Thyroid gland (tissue), 4 donors: Measurements from ENCODE around the gene RHBDL1.

Experiments used
- POLR2A ChIP-seq, 2 donors: fragments of 450-650 bp; IDR thresholded peaks; one replicate each; pipeline ENCODE4 v1.6.1; 2017; ENCODE audit warnings: antibody characterized with exemption in 2 of 2, mild to moderate bottlenecking in 2 of 2, moderate library complexity in 1 of 2
- TF ChIP-seq, protein P1 (sequence below), 6 experiments: fragments of 200-600 bp in 3 of 6; fragments of 450-650 bp in 3 of 6; sonication (generic) in 3 of 6; IDR thresholded peaks; one replicate each; pipeline ENCODE4 v1.5.1; 2016 to 2019; ENCODE audit warnings: antibody characterized with exemption in 6 of 6, mild to moderate bottlenecking in 2 of 6, inconsistent platforms in 1 of 6, moderate library complexity in 1 of 6

DNA sequence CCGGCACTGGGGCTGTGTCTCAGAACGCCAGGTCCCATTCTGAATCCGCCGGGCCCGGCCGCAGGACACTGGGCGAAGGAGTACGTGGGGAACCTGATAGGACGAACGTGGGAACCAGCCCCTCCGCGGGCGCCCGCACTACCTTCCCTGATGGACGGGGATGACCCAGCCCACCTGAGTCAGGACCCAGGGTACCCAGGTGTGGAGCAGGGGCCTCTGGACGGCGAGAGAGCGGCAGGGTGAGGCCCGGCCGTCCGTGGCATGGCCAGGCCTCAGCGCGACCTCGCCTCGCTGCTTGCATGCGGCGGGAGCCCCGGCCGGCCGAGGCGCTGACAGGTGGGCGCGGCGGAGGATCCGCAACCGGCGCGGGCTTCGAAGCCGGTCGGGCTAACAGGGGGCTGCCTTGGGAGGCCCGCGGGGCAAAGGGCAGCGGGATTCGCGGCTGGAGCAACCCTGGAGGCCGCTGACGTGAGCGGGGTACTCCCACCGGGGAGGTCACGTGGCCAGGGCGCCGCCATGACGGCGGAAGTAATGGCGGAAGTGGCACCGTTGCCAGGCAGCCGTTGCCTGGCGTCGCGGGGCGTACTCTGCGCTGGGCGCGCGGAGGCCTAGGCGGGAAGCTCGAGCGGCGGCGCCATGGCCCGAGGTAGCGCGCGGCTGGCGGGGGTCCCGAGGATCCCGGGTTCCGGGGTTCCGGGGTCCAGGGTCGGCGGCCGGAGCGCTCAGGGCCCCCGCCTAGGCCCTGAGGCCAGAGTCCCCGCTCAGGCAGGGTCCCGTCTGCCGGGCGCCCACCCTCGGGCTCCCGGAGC lies 26.5 kb upstream of the RHBDL1 start, which contains the start of gene WDR90:
- TF ChIP-seq, protein P1, sequence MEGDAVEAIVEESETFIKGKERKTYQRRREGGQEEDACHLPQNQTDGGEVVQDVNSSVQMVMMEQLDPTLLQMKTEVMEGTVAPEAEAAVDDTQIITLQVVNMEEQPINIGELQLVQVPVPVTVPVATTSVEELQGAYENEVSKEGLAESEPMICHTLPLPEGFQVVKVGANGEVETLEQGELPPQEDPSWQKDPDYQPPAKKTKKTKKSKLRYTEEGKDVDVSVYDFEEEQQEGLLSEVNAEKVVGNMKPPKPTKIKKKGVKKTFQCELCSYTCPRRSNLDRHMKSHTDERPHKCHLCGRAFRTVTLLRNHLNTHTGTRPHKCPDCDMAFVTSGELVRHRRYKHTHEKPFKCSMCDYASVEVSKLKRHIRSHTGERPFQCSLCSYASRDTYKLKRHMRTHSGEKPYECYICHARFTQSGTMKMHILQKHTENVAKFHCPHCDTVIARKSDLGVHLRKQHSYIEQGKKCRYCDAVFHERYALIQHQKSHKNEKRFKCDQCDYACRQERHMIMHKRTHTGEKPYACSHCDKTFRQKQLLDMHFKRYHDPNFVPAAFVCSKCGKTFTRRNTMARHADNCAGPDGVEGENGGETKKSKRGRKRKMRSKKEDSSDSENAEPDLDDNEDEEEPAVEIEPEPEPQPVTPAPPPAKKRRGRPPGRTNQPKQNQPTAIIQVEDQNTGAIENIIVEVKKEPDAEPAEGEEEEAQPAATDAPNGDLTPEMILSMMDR (IDR thresholded peaks at IDR 0.05): no peak
- peak; percentile 8 to 56 for TF ChIP-seq POLR2A (IDR thresholded peaks at IDR 0.05)
